Body of pancreas (tissue), 4 donors: Measurements from ENCODE around the gene KRT8. TPM values are rescaled to one million over a fixed set of nuclear protein-coding genes. Genes with fewer than 3 reads are reported as not detected.

Experiments used
- ATAC-seq: fragments of 150-250 bp; one replicate; pipeline ENCODE4 v1.9.1; 2016
- DNase-seq, 4 donors: peaks; one replicate each; pipeline ENCODE4 v3.0.0-alpha.2; 2019
- H3K27ac ChIP-seq, 4 donors: fragments of 200-600 bp; sonication (generic); 1 replicate in 3 of 4; 2 replicates in 1 of 4; pipeline versions ENCODE4 v1.5.1 to v1.6.1; 2016 to 2019; ENCODE audit warnings: mild to moderate bottlenecking in 1 of 4, mixed read lengths in 1 of 4, moderate library complexity in 1 of 4
- H3K27me3 ChIP-seq, 2 donors: fragments of 200-600 bp; sonication (generic); one replicate each; pipeline ENCODE4 v1.6.0; 2016; ENCODE audit warnings: mild to moderate bottlenecking in 1 of 2
- H3K36me3 ChIP-seq, 2 donors: fragments of 200-600 bp; sonication (generic); replicated peaks in 1 of 2; 2 replicates each; pipeline ENCODE4 v1.5.1; 2016; ENCODE audit warnings: low read depth in 2 of 2; ENCODE audit not compliant: insufficient read depth in 1 of 2
- H3K4me1 ChIP-seq: fragments of 200-600 bp; sonication (generic); one replicate; pipeline ENCODE4 v1.6.0; 2016
- H3K4me3 ChIP-seq, 2 donors: fragments of 200-600 bp; sonication (generic); 1 replicate in 1 of 2; 2 replicates in 1 of 2; pipeline ENCODE4 v1.5.1; 2016 to 2019
- H3K9me3 ChIP-seq, 3 donors: fragments of 200-600 bp; sonication (generic); 1 replicate in 2 of 3; 2 replicates in 1 of 3; pipeline ENCODE4 v1.5.1; 2016
- CTCF ChIP-seq, 7 experiments: fragments of 450-650 bp in 4 of 7; fragments of 200-600 bp in 3 of 7; sonication (generic) in 3 of 7; IDR thresholded peaks; one replicate each; pipeline ENCODE4 v1.5.1; 2016 to 2019; ENCODE audit warnings: antibody characterized with exemption in 7 of 7
- POLR2A ChIP-seq, 3 donors: fragments of 450-650 bp; IDR thresholded peaks; one replicate each; pipeline ENCODE4 v1.6.1; 2016; ENCODE audit warnings: antibody characterized with exemption in 3 of 3, mild to moderate bottlenecking in 2 of 3
- WGBS, 2 donors: methylation state at CpG; one replicate each; pipeline ENCODE4 v1.1.5; 2017; 5-methylcytosine and 5-hydroxymethylcytosine counted together
- intact Hi-C: fragments of 100-400 bp; cut with DNase I; formaldehyde crosslinking; loops from one replicate; pipeline ENCODE4 v1.15.1; 2023
- total RNA-seq, 2 donors: library from RNA; depleted of rRNA; stranded (reverse); fragments of >200 nt; gene quantifications; one replicate each; pipeline ENCODE4 v1.1.0, GENCODE V29; 2016

KRT8 gene
- total RNA-seq, 2 donors from 2014 or later, result 394 to 455 TPM

GRCh38 chr12:52925717-52926595 lies 21.1 kb upstream of the KRT8 start:
- DNase-seq, result peak; percentile 72 to 91 (median 81)
- H3K4me3 ChIP-seq, result no peak overlapping the region
- no peak for TF ChIP-seq CTCF (IDR thresholded peaks at IDR 0.05)
- TF ChIP-seq POLR2A (IDR thresholded peaks at IDR 0.05), result peak in 2 of 3 donors; percentile 31 to 45
- intact Hi-C loops, result no loop called here
- H3K27ac ChIP-seq, result peak overlapping the region; percentile 83 to 96 (median 87)
- peaks cover 45% of the 10 kb centered on the region for H3K4me1 ChIP-seq
- peak; percentile 78 for ATAC-seq
- no peaks in the 10 kb centered on the region for H3K27me3 ChIP-seq
- H3K36me3 ChIP-seq, result no peaks in the 10 kb centered on the region
- no peaks in the 10 kb centered on the region for H3K9me3 ChIP-seq
- WGBS, 2 donors, result 17 to 19% methylated on average over 3 to 5 of the region's 7 CpGs

GRCh38 chr12:52924764-52925716 lies 20.2 kb upstream of the KRT8 start:
- H3K36me3 ChIP-seq, result no peaks in the 10 kb centered on the region
- H3K4me1 ChIP-seq, result peaks cover 48% of the 10 kb centered on the region
- 67% methylated on average over 11 of the region's 11 CpGs for WGBS, 2 donors
- DNase-seq (peak; percentile 41 to 66 (median 56)), ATAC-seq (peak; percentile 33)
- peak in 1 of 3 donors; percentile 27 for TF ChIP-seq POLR2A (IDR thresholded peaks at IDR 0.05)
- TF ChIP-seq CTCF (IDR thresholded peaks at IDR 0.05), result no peak
- no peak overlapping the region for H3K4me3 ChIP-seq
- H3K9me3 ChIP-seq, result no peaks in the 10 kb centered on the region
- H3K27ac ChIP-seq, result peak overlapping the region; percentile 83 to 96 (median 87)
- H3K27me3 ChIP-seq, result no peaks in the 10 kb centered on the region
- intact Hi-C loops, result no loop called here

- H3K4me1 ChIP-seq, result peaks cover 31% of the 10 kb centered on the region
- no peak for DNase-seq
- H3K36me3 ChIP-seq, result no peaks in the 10 kb centered on the region
- no peak for TF ChIP-seq CTCF (IDR thresholded peaks at IDR 0.05)
- TF ChIP-seq POLR2A (IDR thresholded peaks at IDR 0.05), result no peak
- H3K4me3 ChIP-seq, result no peak overlapping the region
- intact Hi-C loops, result no loop called here
- no peaks in the 10 kb centered on the region for H3K27me3 ChIP-seq
- no peak overlapping the region for H3K27ac ChIP-seq
- no peaks in the 10 kb centered on the region for H3K9me3 ChIP-seq
- ATAC-seq, result no peak
- 90 to 100% methylated on average over 1 of the region's 1 CpG for WGBS, 2 donors
Observed at GRCh38 chr12:52921488-52922165, 16.8 kb upstream of the KRT8 start.

GRCh38 chr12:52920937-52921336 lies 16.1 kb upstream of the KRT8 start:
- DNase-seq, result no peak
- H3K4me1 ChIP-seq, result peaks cover 29% of the 10 kb centered on the region
- H3K27me3 ChIP-seq, result no peaks in the 10 kb centered on the region
- no peak overlapping the region for H3K27ac ChIP-seq
- H3K4me3 ChIP-seq, result no peak overlapping the region
- no peak for TF ChIP-seq CTCF (IDR thresholded peaks at IDR 0.05)
- TF ChIP-seq POLR2A (IDR thresholded peaks at IDR 0.05), result no peak
- no peak for ATAC-seq
- no peaks in the 10 kb centered on the region for H3K36me3 ChIP-seq
- H3K9me3 ChIP-seq, result no peaks in the 10 kb centered on the region
- intact Hi-C loops, result no loop called here
